Endothelial cell of umbilical vein (primary cell): ENCODE measurements around the gene SMC5. TPM values are rescaled to one million over a fixed set of nuclear protein-coding genes. Genes with fewer than 3 reads are reported as not detected.

Experiments
- BruUV-seq: library from RNA; stranded (reverse); fragments of 400-500 nt; replicated peaks from 2 replicates; lab custom pipeline; 2021; lab: Mats Ljungman, UMichigan
- CTCF ChIA-PET: fragments of 300-600, 350-600 bp; sonication (Branson Sonifier 250); formaldehyde crosslinking; loops from one replicate; lab custom pipeline; 2021; ENCODE audit warnings: antibody characterized with exemption, inconsistent platforms; lab: Charles Lee
- POLR2A ChIA-PET: fragments of 300-600, 350-600 bp; sonication (Branson Sonifier 250); formaldehyde crosslinking; loops from one replicate; lab custom pipeline; 2021; ENCODE audit warnings: antibody characterized with exemption, inconsistent platforms; lab: Charles Lee
- DNase-seq: peaks from one replicate; pipeline ENCODE4 v3.0.0-alpha.2; 2011; ENCODE audit warnings: low read depth, low spot score
- FAIRE-seq: peaks from 2 replicates; lab custom pipeline; 2011; peaks lifted over from hg19 to GRCh38; lab: Jason Lieb, UNC
- H2AFZ ChIP-seq: 2 replicates; pipeline ENCODE4 v1.6.0; 2012; ENCODE audit warnings: low read depth, low read length, control low read depth, inconsistent platforms
- H3K27ac ChIP-seq: 2 replicates; pipeline ENCODE4 v1.5.1; 2011; ENCODE audit warnings: low read depth, mild to moderate bottlenecking, control low read depth, low read length, moderate library complexity; ENCODE audit not compliant: insufficient read depth
- H3K27me3 ChIP-seq, 2 experiments: 2 replicates each; pipeline versions ENCODE4 v1.6.0 to v1.6.1; 2011; ENCODE audit warnings: low read length in 2 of 2, mixed read lengths in 1 of 2; ENCODE audit not compliant: control insufficient read depth in 2 of 2, insufficient read depth in 2 of 2
- H3K36me3 ChIP-seq, 2 experiments: 2 replicates in 1 of 2; 3 replicates in 1 of 2; pipeline ENCODE4 v1.5.1; 2011; ENCODE audit warnings: low read length in 2 of 2, mild to moderate bottlenecking in 1 of 2, moderate library complexity in 1 of 2; ENCODE audit not compliant: control insufficient read depth in 2 of 2, insufficient read depth in 2 of 2; ENCODE audit errors: extremely low read depth in 1 of 2
- H3K4me1 ChIP-seq: 3 replicates; pipeline ENCODE4 v1.5.1; 2011; ENCODE audit warnings: mild to moderate bottlenecking, low read length; ENCODE audit not compliant: control insufficient read depth, insufficient read depth; ENCODE audit errors: extremely low read depth
- H3K4me2 ChIP-seq: 2 replicates; pipeline ENCODE4 v1.6.1; 2011; ENCODE audit warnings: low read length, control low read depth, mixed read lengths; ENCODE audit not compliant: insufficient read depth
- H3K4me3 ChIP-seq, 3 experiments: fragments of 200-600 bp in 1 of 3; sonication (generic), shearing (Covaris generic) in 1 of 3; replicated peaks in 1 of 3; 2 replicates each; pipeline ENCODE4 v1.5.1; 2011 to 2016; ENCODE audit warnings: control low read depth in 3 of 3, low read length in 3 of 3, mild to moderate bottlenecking in 2 of 3, inconsistent platforms in 1 of 3, low read depth in 1 of 3, moderate library complexity in 1 of 3; ENCODE audit not compliant: insufficient read depth in 1 of 3
- H3K79me2 ChIP-seq: 2 replicates; pipeline ENCODE4 v1.6.0; 2012; ENCODE audit warnings: low read length, inconsistent platforms; ENCODE audit not compliant: control insufficient read depth, insufficient read depth
- H3K9ac ChIP-seq: replicated peaks from 2 replicates; pipeline ENCODE3; 2011; ENCODE audit warnings: low read length, control low read depth; ENCODE audit not compliant: insufficient read depth; ENCODE audit errors: extremely low read depth
- H3K9me1 ChIP-seq: replicated peaks from 3 replicates; pipeline ENCODE4 v1.6.0; 2011; ENCODE audit warnings: mild to moderate bottlenecking, low read length; ENCODE audit not compliant: control insufficient read depth, insufficient read depth; ENCODE audit errors: extremely low read depth
- H3K9me3 ChIP-seq: replicated peaks from 2 replicates; pipeline ENCODE4 v1.5.1; 2012; ENCODE audit warnings: low read length, inconsistent platforms; ENCODE audit not compliant: control insufficient read depth, insufficient read depth
- H4K20me1 ChIP-seq: replicated peaks from 2 replicates; pipeline ENCODE3; 2011; ENCODE audit warnings: mild to moderate bottlenecking, low read length; ENCODE audit not compliant: control insufficient read depth, insufficient read depth; ENCODE audit errors: extremely low read depth
- CTCF ChIP-seq, 2 donors: IDR thresholded peaks; 1 replicate in 1 of 2; 2 replicates in 1 of 2; pipeline ENCODE4 v1.5.1; 2011; ENCODE audit warnings: low read length in 2 of 2, mild to moderate bottlenecking in 2 of 2, moderate library complexity in 2 of 2, control low read depth in 1 of 2, inconsistent platforms in 1 of 2, low read depth in 1 of 2; ENCODE audit not compliant: insufficient read depth in 1 of 2; ENCODE audit errors: extremely low read depth in 1 of 2
- EZH2 ChIP-seq: IDR thresholded peaks from 2 replicates; pipeline ENCODE4 v1.6.1; 2012; ENCODE audit warnings: borderline replicate concordance, low read depth, mild to moderate bottlenecking, moderate library complexity, low read length, inconsistent platforms; ENCODE audit not compliant: severe bottlenecking
- FOS ChIP-seq: IDR thresholded peaks from 2 replicates; pipeline ENCODE4 v1.6.1; 2011; ENCODE audit warnings: mild to moderate bottlenecking, low read length, moderate library complexity, borderline replicate concordance; ENCODE audit not compliant: insufficient read depth
- GATA2 ChIP-seq: IDR thresholded peaks from 2 replicates; pipeline ENCODE4 v1.7.0; 2011; ENCODE audit warnings: low read depth, mild to moderate bottlenecking, moderate library complexity, mixed read lengths, low read length; ENCODE audit not compliant: insufficient read length, insufficient read depth
- JUN ChIP-seq: IDR thresholded peaks from 2 replicates; pipeline ENCODE4 v1.6.1; 2011; ENCODE audit warnings: borderline replicate concordance, low read depth; ENCODE audit not compliant: insufficient read length, insufficient read depth
- MYC ChIP-seq: IDR thresholded peaks from one replicate; pipeline ENCODE4 v1.6.1; 2011; ENCODE audit warnings: mild to moderate bottlenecking, low read depth, low read length
- POLR2A ChIP-seq: IDR thresholded peaks from 2 replicates; pipeline ENCODE4 v1.6.1; 2012; ENCODE audit warnings: low read depth, mild to moderate bottlenecking, control low read depth, low read length
- POLR2AphosphoS5 ChIP-seq: IDR thresholded peaks from 2 replicates; pipeline ENCODE4 v1.6.1; 2012; ENCODE audit warnings: low read depth, mild to moderate bottlenecking, control low read depth, low read length, moderate library complexity; ENCODE audit not compliant: insufficient read depth
- dilution Hi-C: fragments of 300-500 bp; cut with MboI; formaldehyde crosslinking; loops from one replicate; pipeline ENCODE4 v1.15.0; 2019; ENCODE audit warnings: low sequenced_read_pairs; ENCODE audit not compliant: extremely low pct_ligation_motif_present
- intact Hi-C: fragments of 100-400 bp; cut with micrococcal nuclease; formaldehyde crosslinking; loops from one replicate; pipeline ENCODE4 v1.10.0; 2022
- polyA plus RNA-seq, 4 experiments: library from polyadenylated mRNA; depleted of rRNA in 3 of 4; stranded (reverse) in 3 of 4; unstranded in 1 of 4; fragments of >200 nt; gene quantifications; 2 replicates each; pipeline versions ENCODE4 v1.2.1 to v1.2.3, GENCODE V29; 2011 to 2012; ENCODE audit warnings: missing spikeins in 1 of 4
- total RNA-seq: library from RNA; stranded (reverse); gene quantifications from 2 replicates; pipeline ENCODE4 v1.2.3, GENCODE V29; 2021
- TF ChIP-seq, protein P1 (sequence below): IDR thresholded peaks from 2 replicates; pipeline ENCODE4 v1.6.1; 2011; ENCODE audit not compliant: insufficient read depth, insufficient read length

SMC5 gene
- total and polyA plus RNA-seq, 2 donors (not counting 3 experiments of a cell fraction or from before 2014, with no cell fraction given), result 17.1 to 32.8 TPM

DNA sequence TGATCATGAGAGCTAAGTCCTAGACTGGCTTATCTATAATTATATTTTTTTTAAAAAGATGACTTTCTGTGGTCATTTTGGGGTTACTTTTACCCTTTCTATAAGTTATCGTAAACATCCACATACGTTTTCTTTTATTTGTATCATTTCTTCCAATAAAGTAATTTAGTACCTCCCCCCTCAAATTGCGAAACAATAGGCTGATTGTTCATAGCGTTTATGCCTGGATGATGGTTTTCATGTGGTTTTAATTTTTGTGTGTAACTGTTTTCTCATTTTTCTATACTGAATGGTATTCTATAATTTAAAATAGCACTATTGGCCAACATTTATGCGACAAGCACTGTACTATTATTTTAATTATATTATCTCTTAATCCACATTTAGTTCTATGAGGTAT is 44.5 kb downstream of the SMC5 start:
- CTCF ChIA-PET, result interaction anchor here (1.3 kb wide), 1 partner anchor 9 kb away, joined by 3 read pairs; no protein-coding TSS in a partner anchor
- POLR2A ChIA-PET, result no interaction called here
- no TSS peak for BruUV-seq

More for the DNA sequence above, 44.5 kb downstream of the SMC5 start:
- Histone ChIP-seq H3K9ac (no peak overlapping the region), H3K4me1 (no peaks in the 10 kb centered on the region), H3K27ac (no peak overlapping the region), H3K36me3 (peaks cover 2 to 6% of the 10 kb centered on the region in 2 experiments), H3K79me2 (peaks cover 2% of the 10 kb centered on the region), H3K9me3 (no peaks in the 10 kb centered on the region), H4K20me1 (no peaks in the 10 kb centered on the region), H3K4me2 (no peak overlapping the region), H2AFZ (no peak overlapping the region), H3K9me1 (no peaks in the 10 kb centered on the region), H3K27me3 (no peaks in the 10 kb centered on the region), H3K4me3 (no peak overlapping the region)
- FAIRE-seq (no peak), DNase-seq (no peak)
- dilution Hi-C loops (no loop called here), intact Hi-C loops (no loop called here)
- TF ChIP-seq POLR2A (no peak), GATA2 (no peak), POLR2AphosphoS5 (no peak), CTCF (IDR thresholded peaks at IDR 0.05; ENCODE audit: extremely low read depth in 1 of 2, insufficient read depth in 1 of 2, low read depth in 1 of 2, low read length in 2 of 2) (no peak), EZH2 (no peak), MYC (no peak), JUN (no peak), FOS (no peak)
- TF ChIP-seq, protein P1, sequence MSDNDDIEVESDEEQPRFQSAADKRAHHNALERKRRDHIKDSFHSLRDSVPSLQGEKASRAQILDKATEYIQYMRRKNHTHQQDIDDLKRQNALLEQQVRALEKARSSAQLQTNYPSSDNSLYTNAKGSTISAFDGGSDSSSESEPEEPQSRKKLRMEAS, result no peak
